Common myeloid progenitor, CD34-positive (primary cell): Measurements from ENCODE around the gene MCM8.
A peak's percentile ranks its signal among the peaks of the same experiment; 100 is the strongest.
"Not testable (repeated sequence)": the region's sequence is repeated elsewhere in the genome, so short reads cannot be mapped to it uniquely, and the experiment has no call there.

Experiments
- CTCF ChIA-PET: fragments of 350-600 bp; sonication (Branson Sonifier 250); formaldehyde crosslinking; loops from one replicate; lab custom pipeline; 2021; ENCODE audit warnings: antibody characterized with exemption; lab: Charles Lee
- POLR2A ChIA-PET: fragments of 350-600 bp; sonication (Branson Sonifier 250); formaldehyde crosslinking; loops from one replicate; lab custom pipeline; 2021; ENCODE audit warnings: antibody characterized with exemption; lab: Charles Lee
- DNase-seq, 3 donors: peaks; one replicate each; pipeline versions ENCODE4 v3.0.0 to v3.0.0-alpha.2; 2013
- H3K27ac ChIP-seq, 2 experiments: 1 replicate in 1 of 2; 2 replicates in 1 of 2; pipeline ENCODE4 v1.7.0; 2013; ENCODE audit warnings: inconsistent platforms in 2 of 2, low read length in 2 of 2, mild to moderate bottlenecking in 2 of 2, low read depth in 1 of 2, moderate library complexity in 1 of 2; ENCODE audit not compliant: severe bottlenecking in 2 of 2, insufficient read depth in 1 of 2, poor library complexity in 1 of 2
- H3K27me3 ChIP-seq, 5 experiments: replicated peaks in 2 of 5; 1 replicate in 3 of 5; 2 replicates in 2 of 5; pipeline versions ENCODE4 v1.6.1 to v1.7.0; 2013; ENCODE audit warnings: low read length in 4 of 5, mild to moderate bottlenecking in 2 of 5, moderate library complexity in 2 of 5, inconsistent platforms in 1 of 5; ENCODE audit not compliant: insufficient read depth in 5 of 5, control insufficient read depth in 4 of 5
- H3K36me3 ChIP-seq, 4 experiments: 1 replicate in 2 of 4; 2 replicates in 2 of 4; pipeline versions ENCODE4 v1.6.1 to v1.7.0; 2013; ENCODE audit warnings: low read length in 3 of 4, control low read depth in 1 of 4, mild to moderate bottlenecking in 1 of 4; ENCODE audit not compliant: control insufficient read depth in 4 of 4, insufficient read depth in 4 of 4
- H3K4me1 ChIP-seq, 4 experiments: 1 replicate in 3 of 4; 2 replicates in 1 of 4; pipeline versions ENCODE4 v1.6.1 to v1.7.1; 2013; ENCODE audit warnings: low read length in 3 of 4, mild to moderate bottlenecking in 3 of 4, control low read depth in 1 of 4, inconsistent platforms in 1 of 4, moderate library complexity in 1 of 4; ENCODE audit not compliant: control insufficient read depth in 4 of 4, insufficient read depth in 4 of 4; ENCODE audit errors: control extremely low read depth in 1 of 4
- H3K4me3 ChIP-seq, 7 experiments: 1 replicate in 4 of 7; 2 replicates in 3 of 7; pipeline versions ENCODE4 v1.5.1 to v1.7.0; 2013; ENCODE audit warnings: mild to moderate bottlenecking in 7 of 7, low read length in 6 of 7, moderate library complexity in 6 of 7, inconsistent platforms in 2 of 7, low read depth in 2 of 7, control low read depth in 1 of 7; ENCODE audit not compliant: insufficient read depth in 4 of 7, control insufficient read depth in 1 of 7; ENCODE audit errors: extremely low read depth in 1 of 7
- H3K9me3 ChIP-seq, 5 experiments: 1 replicate in 4 of 5; 2 replicates in 1 of 5; pipeline versions ENCODE4 v1.6.1 to v1.7.1; 2013; ENCODE audit warnings: low read length in 4 of 5, mild to moderate bottlenecking in 2 of 5, inconsistent platforms in 1 of 5, low read depth in 1 of 5, moderate library complexity in 1 of 5; ENCODE audit not compliant: control insufficient read depth in 4 of 5, insufficient read depth in 2 of 5; ENCODE audit errors: control extremely low read depth in 1 of 5
- WGBS: methylation state at CpG from one replicate; pipeline ENCODE4 v1.1.5; 2013; ENCODE audit not compliant: insufficient coverage; 5-methylcytosine and 5-hydroxymethylcytosine counted together

Gene MCM8

DNA sequence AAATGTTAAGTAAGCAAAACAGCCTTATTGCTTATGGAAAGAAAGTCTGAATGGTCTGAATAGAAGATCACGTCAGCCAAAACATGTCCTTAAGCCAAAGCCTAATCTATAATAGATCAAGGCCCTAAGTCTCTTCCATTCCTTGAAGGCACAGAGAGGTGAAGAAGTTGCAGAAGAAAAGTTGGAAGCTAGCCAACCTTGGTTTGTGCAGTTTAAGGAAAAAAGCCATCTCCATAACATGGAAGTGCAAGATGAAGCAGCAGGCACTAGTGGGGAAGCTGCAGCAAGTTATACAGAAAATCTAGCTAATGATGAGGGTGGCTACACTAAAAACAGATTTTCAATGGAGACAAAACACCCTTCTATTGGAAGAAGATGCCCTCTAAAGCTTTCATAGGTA lies 74.3 kb downstream of the MCM8 start:
- H3K4me1 ChIP-seq: peaks cover 0 to 9% (median 4%) of the 10 kb centered on the region in 4 experiments
- no CpG with 5 or more reads among the region's 1 CpG for WGBS
- ChIA-PET POLR2A (no interaction called here), CTCF (interaction anchor here (1.0 to 3.8 kb wide), 3 partner anchors 11 to 13 kb away, joined by 3 to 17 read pairs (median 9); no protein-coding TSS in a partner anchor)
- H3K4me3 ChIP-seq: no peak overlapping the region
- H3K9me3 ChIP-seq: peaks cover 0 to 40% (median 14%) of the 10 kb centered on the region in 5 experiments
- H3K36me3 ChIP-seq: peaks cover 17 to 56% (median 42%) of the 10 kb centered on the region in 4 experiments
- no peak for DNase-seq
- H3K27ac ChIP-seq: no peak overlapping the region
- no peaks in the 10 kb centered on the region for H3K27me3 ChIP-seq

- Histone ChIP-seq H3K9me3 (peaks cover 0 to 40% (median 14%) of the 10 kb centered on the region in 5 experiments), H3K4me1 (peaks cover 0 to 9% (median 4%) of the 10 kb centered on the region in 4 experiments), H3K4me3 (no peak overlapping the region), H3K27me3 (no peaks in the 10 kb centered on the region), H3K27ac (no peak overlapping the region), H3K36me3 (peaks cover 17 to 55% (median 41%) of the 10 kb centered on the region in 4 experiments)
- peak in 2 of 3 donors; percentile 13 to 43 for DNase-seq
- ChIA-PET CTCF (interaction anchor here (3.8 kb wide), 1 partner anchor 12 kb away, joined by 17 read pairs; no protein-coding TSS in a partner anchor), POLR2A (no interaction called here)
- no CpG with 5 or more reads among the region's 3 CpGs for WGBS
Measured at GRCh38 chr20:6026051-6026450, 75.6 kb downstream of the MCM8 start.

DNA sequence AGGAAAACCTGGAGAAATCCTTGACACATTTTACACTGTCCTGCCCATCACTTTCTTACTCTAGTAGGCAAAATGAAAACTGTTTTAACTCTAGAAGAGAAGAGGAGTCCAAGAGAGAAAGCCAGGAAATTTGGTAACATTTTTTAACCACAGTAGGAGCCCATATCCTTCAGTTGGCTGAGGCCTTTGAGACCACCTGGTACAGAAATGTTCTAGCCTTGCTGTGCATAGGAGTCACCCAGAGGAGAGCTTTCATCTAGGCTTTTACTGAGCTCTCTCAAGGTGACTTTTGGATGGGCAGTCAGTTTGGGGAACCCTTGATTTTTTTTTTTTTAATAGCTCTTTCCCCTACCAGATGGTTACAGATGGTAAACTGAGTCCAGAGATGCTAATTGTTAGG lies 78.4 kb downstream of the MCM8 start:
- no peak overlapping the region for H3K27ac ChIP-seq
- CTCF ChIA-PET: no interaction called here
- POLR2A ChIA-PET: no interaction called here
- DNase-seq: peak in 1 of 3 donors; percentile 9
- H3K27me3 ChIP-seq: no peaks in the 10 kb centered on the region
- H3K4me3 ChIP-seq: no peak overlapping the region
- peaks cover 0 to 16% (median 9%) of the 10 kb centered on the region in 4 experiments for H3K4me1 ChIP-seq
- H3K36me3 ChIP-seq: peaks cover 12 to 49% (median 30%) of the 10 kb centered on the region in 4 experiments
- H3K9me3 ChIP-seq: peaks cover 0 to 25% (median 12%) of the 10 kb centered on the region in 5 experiments

DNA sequence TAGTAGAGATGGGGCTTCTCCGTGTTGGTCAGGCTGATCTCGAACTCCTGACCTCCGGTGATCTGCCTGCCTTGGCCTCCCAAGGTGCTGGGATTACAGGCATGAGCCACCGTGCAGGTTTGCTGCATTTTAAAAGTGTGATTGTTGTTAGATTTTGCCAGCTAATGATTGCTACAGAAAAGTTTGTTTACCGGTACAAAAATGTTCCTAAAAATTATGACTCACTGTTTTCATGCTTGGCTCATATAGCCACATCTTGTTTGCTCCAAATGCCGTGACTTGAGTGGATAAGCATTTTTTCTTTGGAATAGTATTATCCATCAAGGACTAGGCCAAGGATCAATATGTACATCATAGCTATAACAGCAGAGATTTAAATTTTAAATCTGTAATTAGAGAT lies 79.1 kb downstream of the MCM8 start:
- no peak overlapping the region for H3K27ac ChIP-seq
- no peak for DNase-seq
- peaks cover 0 to 18% (median 8%) of the 10 kb centered on the region in 5 experiments for H3K9me3 ChIP-seq
- H3K4me1 ChIP-seq: peaks cover 7 to 23% (median 16%) of the 10 kb centered on the region in 4 experiments
- no peak overlapping the region for H3K4me3 ChIP-seq
- 100% methylated on average over 4 of the region's 6 CpGs for WGBS
- ChIA-PET POLR2A (interaction anchor here (0.6 kb wide), 1 partner anchor 78 kb away, joined by 3 read pairs; no protein-coding TSS in a partner anchor), CTCF (no interaction called here)
- no peaks in the 10 kb centered on the region for H3K27me3 ChIP-seq
- peaks cover 7 to 46% (median 24%) of the 10 kb centered on the region in 4 experiments for H3K36me3 ChIP-seq

GRCh38 chr20:6030453-6031080 lies 80.1 kb downstream of the MCM8 start:
- Histone ChIP-seq H3K4me1 (peaks cover 9 to 27% (median 19%) of the 10 kb centered on the region in 4 experiments), H3K36me3 (peaks cover 2 to 42% (median 17%) of the 10 kb centered on the region in 4 experiments), H3K27ac (no peak overlapping the region), H3K4me3 (no peak overlapping the region), H3K27me3 (no peaks in the 10 kb centered on the region), H3K9me3 (peaks cover 0 to 8% (median 0%) of the 10 kb centered on the region in 5 experiments)
- POLR2A ChIA-PET: no interaction called here
- 100% methylated on average over 4 of the region's 6 CpGs for WGBS
- no peak for DNase-seq
- CTCF ChIA-PET: interaction anchor here (1.0 kb wide), 1 partner anchor 23 kb away, joined by 3 read pairs; no protein-coding TSS in a partner anchor

GRCh38 chr20:6032907-6033306 lies 82.5 kb downstream of the MCM8 start:
- H3K4me3 ChIP-seq, CTCF ChIA-PET, H3K27me3 ChIP-seq, H3K27ac ChIP-seq, DNase-seq, H3K9me3 ChIP-seq, POLR2A ChIA-PET: not testable (repeated sequence)
- Histone ChIP-seq H3K36me3 (peaks cover 9 to 46% (median 18%) of the 10 kb centered on the region in 4 experiments), H3K4me1 (peaks cover 9 to 25% (median 19%) of the 10 kb centered on the region in 4 experiments)
- 100% methylated on average over 4 of the region's 8 CpGs for WGBS
